GM12801 (cell line): ENCODE results near the gene NRG3.

Experiments
- TF ChIP-seq, protein P1 (sequence below): IDR thresholded peaks from one replicate; pipeline ENCODE4 v1.5.1; 2011; ENCODE audit warnings: control low read depth; ENCODE audit not compliant: insufficient read length; ENCODE audit errors: extremely low read depth

Gene NRG3

DNA sequence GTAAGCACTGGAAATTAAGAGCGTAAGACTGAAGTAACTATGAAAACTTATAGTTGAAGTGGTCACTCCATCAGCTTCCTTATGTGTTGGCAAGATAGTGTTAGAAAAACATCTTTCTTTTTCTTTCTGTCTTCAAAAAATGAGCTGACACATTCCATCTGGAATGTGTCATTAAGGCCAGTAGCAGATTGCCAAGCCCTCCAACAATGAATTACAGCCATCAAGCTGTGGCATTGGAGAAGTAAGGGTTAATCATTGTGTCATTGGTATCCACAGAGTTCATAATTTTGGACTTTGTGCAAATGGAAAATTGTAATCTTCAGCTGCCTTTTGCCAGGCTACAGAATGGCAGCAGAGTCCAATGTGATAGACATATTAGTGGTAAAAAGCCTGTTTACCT, 926.3 kb downstream of the NRG3 start:
- TF ChIP-seq, protein P1, sequence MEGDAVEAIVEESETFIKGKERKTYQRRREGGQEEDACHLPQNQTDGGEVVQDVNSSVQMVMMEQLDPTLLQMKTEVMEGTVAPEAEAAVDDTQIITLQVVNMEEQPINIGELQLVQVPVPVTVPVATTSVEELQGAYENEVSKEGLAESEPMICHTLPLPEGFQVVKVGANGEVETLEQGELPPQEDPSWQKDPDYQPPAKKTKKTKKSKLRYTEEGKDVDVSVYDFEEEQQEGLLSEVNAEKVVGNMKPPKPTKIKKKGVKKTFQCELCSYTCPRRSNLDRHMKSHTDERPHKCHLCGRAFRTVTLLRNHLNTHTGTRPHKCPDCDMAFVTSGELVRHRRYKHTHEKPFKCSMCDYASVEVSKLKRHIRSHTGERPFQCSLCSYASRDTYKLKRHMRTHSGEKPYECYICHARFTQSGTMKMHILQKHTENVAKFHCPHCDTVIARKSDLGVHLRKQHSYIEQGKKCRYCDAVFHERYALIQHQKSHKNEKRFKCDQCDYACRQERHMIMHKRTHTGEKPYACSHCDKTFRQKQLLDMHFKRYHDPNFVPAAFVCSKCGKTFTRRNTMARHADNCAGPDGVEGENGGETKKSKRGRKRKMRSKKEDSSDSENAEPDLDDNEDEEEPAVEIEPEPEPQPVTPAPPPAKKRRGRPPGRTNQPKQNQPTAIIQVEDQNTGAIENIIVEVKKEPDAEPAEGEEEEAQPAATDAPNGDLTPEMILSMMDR, result no peak

GRCh38 chr10:82811621-82812020, 936.6 kb downstream of the NRG3 start:
- TF ChIP-seq, protein P1, result no peak

DNA sequence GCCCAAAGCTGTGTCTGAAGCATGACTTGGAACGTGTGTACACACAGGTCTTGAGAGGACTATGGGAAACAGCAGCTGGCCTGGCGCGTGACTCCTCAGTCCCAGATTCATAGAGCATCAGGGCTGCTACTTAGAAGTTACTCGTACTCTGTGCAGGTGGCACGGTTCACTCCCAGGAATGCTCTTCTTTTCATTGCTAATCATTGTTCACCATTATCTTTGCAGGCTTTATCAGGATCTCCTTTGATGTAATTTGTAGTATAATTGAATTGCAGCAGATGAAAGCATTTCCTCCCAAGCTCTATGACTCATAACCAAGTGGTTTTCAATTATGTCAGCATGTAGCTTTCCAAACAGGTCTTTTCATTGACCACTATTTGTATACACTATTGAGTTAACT, 938.9 kb downstream of the NRG3 start:
- TF ChIP-seq, protein P1, result no peak

DNA sequence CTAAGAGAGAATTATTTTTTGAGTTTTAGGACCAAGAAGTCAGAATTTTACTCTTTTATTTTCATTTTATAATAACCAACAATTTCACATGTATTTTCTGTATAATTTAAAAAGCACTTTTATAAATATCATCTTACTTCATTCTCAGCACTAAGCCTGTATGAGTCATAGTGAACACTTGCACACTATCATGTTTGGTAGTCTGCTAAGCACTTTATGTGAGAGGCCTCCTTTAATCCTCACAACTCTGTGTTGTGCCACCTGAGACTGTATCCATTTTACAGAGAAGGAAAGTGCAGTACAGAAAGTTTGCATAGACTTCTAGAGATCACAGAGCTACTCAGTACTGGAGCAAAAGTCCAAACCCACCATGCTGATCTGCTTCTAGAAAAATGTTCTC, 939.6 kb downstream of the NRG3 start:
- TF ChIP-seq, protein P1, result no peak

GRCh38 chr10:82815680-82816079, 940.7 kb downstream of the NRG3 start:
- TF ChIP-seq, protein P1, result no peak

DNA sequence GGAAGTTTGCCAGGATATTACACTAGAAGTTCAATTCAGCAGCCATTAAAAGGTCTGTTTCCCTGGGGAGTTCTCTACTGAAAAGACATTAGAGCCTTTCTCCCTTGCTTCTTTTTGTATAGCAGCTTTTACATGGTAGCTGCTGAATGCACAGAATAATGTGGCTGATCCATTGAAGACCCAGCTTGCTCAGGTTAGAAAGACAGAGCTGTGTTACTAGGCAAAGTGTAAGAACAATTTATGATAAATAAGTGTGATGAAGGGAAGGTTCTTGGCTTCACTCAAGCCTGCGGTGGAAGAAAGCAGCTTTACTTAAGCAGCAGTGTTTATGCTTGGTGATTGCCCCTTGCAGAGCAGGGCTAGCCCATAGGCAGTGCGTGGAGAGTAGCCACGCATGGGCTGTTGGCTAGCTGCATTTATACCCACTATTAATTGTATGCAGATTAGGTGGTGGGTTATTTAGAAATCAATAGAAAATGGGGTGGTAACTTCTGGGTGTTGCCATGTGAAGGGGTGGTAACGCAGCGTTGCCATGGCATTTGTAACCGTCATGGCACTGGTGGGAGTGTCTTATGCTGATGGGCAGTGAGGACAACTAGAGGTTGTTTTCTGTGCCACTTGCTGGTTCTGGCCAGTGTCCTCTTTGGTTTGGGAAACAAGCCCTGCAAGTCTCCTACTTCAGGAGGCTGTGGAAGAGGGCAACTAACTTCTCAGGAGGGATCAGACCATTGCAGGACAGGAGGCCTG, 942.9 kb downstream of the NRG3 start:
- TF ChIP-seq, protein P1, result no peak

DNA sequence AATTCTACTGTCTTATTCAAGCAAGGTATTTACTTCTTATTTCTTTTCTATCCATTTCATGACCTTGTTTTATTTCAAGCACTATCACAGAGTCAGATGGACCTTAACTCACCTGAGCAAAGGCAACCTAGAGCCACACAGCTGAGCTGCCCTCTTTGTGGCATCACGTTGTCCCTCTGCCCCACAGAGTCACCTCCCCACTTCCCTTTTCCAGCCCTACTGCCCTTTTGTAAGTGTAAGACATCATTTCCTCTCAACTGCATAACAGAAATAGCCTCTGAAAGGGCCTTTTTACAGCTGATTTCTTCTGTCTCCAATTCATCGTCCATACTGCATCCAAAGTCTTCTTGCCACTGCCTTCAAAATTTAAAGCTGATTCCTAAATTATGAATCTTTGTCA, 946.0 kb downstream of the NRG3 start:
- TF ChIP-seq, protein P1, result no peak
